HT-29 (cell line): Measurements from ENCODE around the gene SNTA1. TPM values are rescaled to one million over a fixed set of nuclear protein-coding genes. Genes with fewer than 3 reads are reported as not detected.
A peak's percentile ranks its signal among the peaks of the same experiment; 100 is the strongest.
"Not testable (repeated sequence)": the region's sequence is repeated elsewhere in the genome, so short reads cannot be mapped to it uniquely, and the experiment has no call there.

ENCODE experiments used
- DNase-seq: peaks from one replicate; pipeline ENCODE4 v3.0.0-alpha.2; 2015; ENCODE audit warnings: low spot score
- total RNA-seq: library from RNA; depleted of rRNA; stranded (reverse); fragments of >200 nt; shearing (Covaris generic); gene quantifications from 2 replicates; pipeline ENCODE4 v1.2.3, GENCODE V29; 2014; rRNA removed

SNTA1 gene
- total RNA-seq, 1 experiment from 2014 or later, result 1.2 TPM

DNA sequence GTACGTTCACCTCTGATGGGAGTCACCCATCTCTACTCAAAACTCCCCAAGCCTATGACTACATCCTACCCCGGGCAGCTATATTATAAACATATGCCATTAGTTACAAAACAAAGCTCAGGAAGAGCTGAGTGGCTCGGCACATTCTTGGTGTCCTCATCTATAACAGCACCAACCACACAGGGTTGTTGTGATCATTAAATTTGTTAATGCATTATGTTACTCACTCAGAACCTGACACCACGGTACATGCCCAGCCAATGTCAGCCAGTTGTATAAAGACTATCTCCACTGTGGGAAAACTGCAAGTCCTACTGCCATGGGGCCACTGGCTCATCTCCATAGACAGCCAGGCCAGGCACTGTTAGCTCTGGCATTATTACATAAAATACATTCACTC is 50.0 kb downstream of the SNTA1 start:
- DNase-seq, result no peak

- DNase-seq, result no peak
Observed at GRCh38 chr20:33391722-33392415, 51.7 kb downstream of the SNTA1 start.

- not testable (repeated sequence) for DNase-seq
Observed at GRCh38 chr20:33389326-33389725, 54.2 kb downstream of the SNTA1 start.

GRCh38 chr20:33388268-33388667 is 55.3 kb downstream of the SNTA1 start:
- DNase-seq, result no peak

DNA sequence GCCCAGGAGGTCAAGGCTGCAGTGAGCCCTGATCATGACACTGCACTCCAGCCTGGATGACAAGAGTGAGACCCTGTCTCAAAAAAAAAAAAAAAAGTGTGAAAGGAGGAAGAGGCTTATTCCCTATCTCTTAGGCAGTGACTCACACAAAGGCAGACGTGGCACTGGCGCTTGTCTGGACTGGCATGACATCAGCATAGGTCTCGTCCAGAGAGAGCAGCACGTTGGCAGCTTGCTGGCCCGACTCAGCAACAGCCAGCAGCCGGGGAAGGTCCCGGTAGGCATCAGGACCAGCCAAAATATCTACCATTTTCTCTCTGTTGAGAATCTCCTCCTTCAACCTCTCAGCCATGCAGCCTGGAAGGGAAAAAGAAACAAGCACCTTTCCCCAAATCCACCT is 56.4 kb downstream of the SNTA1 start:
- no peak for DNase-seq

DNA sequence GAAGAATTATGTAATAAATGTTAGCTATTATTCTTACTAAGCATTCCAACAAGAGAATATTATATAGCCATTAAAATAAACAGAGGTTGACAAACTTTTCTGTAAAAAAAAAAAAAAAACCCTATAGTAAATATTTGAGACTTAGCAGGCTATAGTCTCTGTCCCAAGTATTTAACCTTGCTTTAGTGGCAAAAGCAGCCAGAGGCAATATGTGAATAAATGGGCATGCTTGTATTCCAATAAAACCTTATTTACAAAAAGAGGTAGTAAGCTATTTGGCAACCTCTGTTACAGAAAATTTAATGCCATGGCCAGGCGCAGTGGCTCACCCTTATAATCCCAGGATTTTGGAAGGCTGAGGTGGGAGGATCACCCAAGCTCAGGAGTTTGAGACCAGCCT is 56.9 kb downstream of the SNTA1 start:
- DNase-seq, result no peak

- no peak for DNase-seq
Observed at GRCh38 chr20:33377366-33377765, 66.2 kb downstream of the SNTA1 start.

DNA sequence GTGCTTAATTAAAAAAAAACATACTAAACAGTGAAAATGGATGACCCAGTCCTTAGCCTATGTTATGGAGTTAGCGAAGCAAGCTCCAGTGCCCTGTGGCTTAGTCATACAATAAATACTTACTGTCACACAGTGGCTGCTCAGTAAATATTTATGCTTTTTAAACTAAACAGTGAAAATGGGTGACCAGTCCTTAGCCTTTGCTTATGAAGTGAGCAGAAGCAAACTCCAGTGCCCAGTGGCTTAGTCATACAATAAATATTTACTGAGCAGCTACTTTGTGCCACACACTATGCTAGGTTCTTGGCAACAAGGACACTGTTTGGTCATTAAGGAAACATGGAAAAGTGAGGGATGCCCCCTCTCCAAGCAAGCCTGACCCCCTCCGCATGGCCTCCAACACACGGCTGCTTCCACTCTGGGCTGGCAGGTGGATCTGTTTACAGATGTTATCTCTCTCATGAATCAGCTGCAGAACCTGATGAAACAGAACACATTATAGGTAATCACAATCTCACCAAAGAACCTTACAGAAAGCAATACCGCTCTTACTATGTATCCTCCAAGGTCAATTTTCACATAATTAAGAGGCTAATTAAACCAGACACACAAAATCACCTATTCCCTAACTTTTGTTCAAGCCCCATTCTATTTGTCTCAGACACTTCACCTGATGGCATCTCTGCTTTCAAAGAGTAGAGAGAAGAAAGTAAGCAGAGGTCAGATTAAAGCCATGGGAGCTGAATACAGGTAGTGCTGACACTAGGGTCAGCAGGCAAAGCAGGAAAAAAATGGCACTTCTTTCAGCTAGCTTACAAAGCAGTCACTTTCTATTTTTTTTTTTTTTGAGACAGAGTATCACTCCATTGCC is 69.6 kb downstream of the SNTA1 start:
- peak; percentile 87 for DNase-seq

GRCh38 chr20:33372993-33373441 is 70.5 kb downstream of the SNTA1 start:
- DNase-seq, result no peak

GRCh38 chr20:33370291-33370690 is 73.3 kb downstream of the SNTA1 start:
- DNase-seq, result no peak

GRCh38 chr20:33362898-33363297 is 80.7 kb downstream of the SNTA1 start:
- DNase-seq, result no peak

GRCh38 chr20:33359399-33360261 is 83.9 kb downstream of the SNTA1 start:
- no peak for DNase-seq

Other genes with a start within 250 kb of the SNTA1 start
- gene BPIFA3, start 226.4 kb downstream of the SNTA1 start, total RNA-seq, result not detected in 2 replicates
- gene BPIFA1, start 207.8 kb downstream of the SNTA1 start, total RNA-seq, result not detected in 2 replicates
- gene BPIFB1, start 160.5 kb downstream of the SNTA1 start, total RNA-seq, result not detected in 2 replicates
- 34.4 and 39.3 TPM in 2 replicates for gene CDK5RAP1, start 42.2 kb downstream of the SNTA1 start, total RNA-seq
- 9.6 and 10.2 TPM in 2 replicates for gene CBFA2T2, start 46.3 kb upstream of the SNTA1 start, total RNA-seq
- 0.15 TPM in 1 of 2 replicates, not detected in the other for gene C20orf144, start 218.6 kb upstream of the SNTA1 start, total RNA-seq
- 16.5 and 18.5 TPM in 2 replicates for gene ACTL10, start 223.2 kb upstream of the SNTA1 start, total RNA-seq
- 63.5 and 65.9 TPM in 2 replicates for gene NECAB3, start 230.7 kb upstream of the SNTA1 start, total RNA-seq
- 86.2 and 98.9 TPM in 2 replicates for gene E2F1, start 242.6 kb upstream of the SNTA1 start, total RNA-seq